Measurements from ENCODE around the gene GGT5.
"Not testable (repeated sequence)": the region's sequence is repeated elsewhere in the genome, so short reads cannot be mapped to it uniquely, and the experiment has no call there.

Gene GGT5

GRCh38 chr22:24205438-24206195 is 39.3 kb downstream of the GGT5 start:
- Histone ChIP-seq H3K79me2 (ENCODE audit: control insufficient read depth, insufficient read depth, low read length, unreplicated experiment) (no peaks in the 10 kb centered on the region), H3K27me3 (ENCODE audit: insufficient read depth, low read length) (no peaks in the 10 kb centered on the region), H3K36me3 (ENCODE audit: insufficient read depth, low read length) (no peaks in the 10 kb centered on the region), H2AFZ (ENCODE audit: low read length, unreplicated experiment) (no peak overlapping the region), H3K27ac (ENCODE audit: low read depth, low read length) (peak overlapping the region; percentile 100), H3K4me3 (ENCODE audit: low read depth, low read length) (no peak overlapping the region), H3K4me1 (ENCODE audit: control insufficient read depth, insufficient read depth, low read length, unreplicated experiment) (peaks cover 45% of the 10 kb centered on the region)

GRCh38 chr22:24203856-24204255 is 41.0 kb downstream of the GGT5 start:
- not testable (repeated sequence) for H2AFZ ChIP-seq (ENCODE audit: low read length, unreplicated experiment); H3K79me2 ChIP-seq (ENCODE audit: control insufficient read depth, insufficient read depth, low read length, unreplicated experiment); H3K36me3 ChIP-seq (ENCODE audit: insufficient read depth, low read length); H3K27ac ChIP-seq (ENCODE audit: low read depth, low read length); H3K4me3 ChIP-seq (ENCODE audit: low read depth, low read length); H3K27me3 ChIP-seq (ENCODE audit: insufficient read depth, low read length)
- peaks cover 40% of the 10 kb centered on the region for H3K4me1 ChIP-seq (ENCODE audit: control insufficient read depth, insufficient read depth, low read length, unreplicated experiment)

- Histone ChIP-seq H3K4me1 (ENCODE audit: control insufficient read depth, insufficient read depth, low read length, unreplicated experiment) (peaks cover 33% of the 10 kb centered on the region), H2AFZ (ENCODE audit: low read length, unreplicated experiment) (no peak overlapping the region)
These were observed 42.9 kb downstream of the GGT5 start for GRCh38 chr22:24201681-24202614.

GRCh38 chr22:24200619-24201212 is 44.2 kb downstream of the GGT5 start:
- H3K27ac ChIP-seq (ENCODE audit: low read depth, low read length), result peak overlapping the region; percentile 60
- no peaks in the 10 kb centered on the region for H3K79me2 ChIP-seq (ENCODE audit: control insufficient read depth, insufficient read depth, low read length, unreplicated experiment)
- no peak overlapping the region for H2AFZ ChIP-seq (ENCODE audit: low read length, unreplicated experiment)
- no peak overlapping the region for H3K4me3 ChIP-seq (ENCODE audit: low read depth, low read length)
- H3K36me3 ChIP-seq (ENCODE audit: insufficient read depth, low read length), result no peaks in the 10 kb centered on the region
- no peaks in the 10 kb centered on the region for H3K27me3 ChIP-seq (ENCODE audit: insufficient read depth, low read length)
- peaks cover 24% of the 10 kb centered on the region for H3K4me1 ChIP-seq (ENCODE audit: control insufficient read depth, insufficient read depth, low read length, unreplicated experiment)

More at GRCh38 chr22:24201681-24202614, 42.9 kb downstream of the GGT5 start:
- H3K36me3 ChIP-seq (ENCODE audit: insufficient read depth, low read length), result no peaks in the 10 kb centered on the region
- H3K27ac ChIP-seq (ENCODE audit: low read depth, low read length), result no peak overlapping the region
- H3K79me2 ChIP-seq (ENCODE audit: control insufficient read depth, insufficient read depth, low read length, unreplicated experiment), result no peaks in the 10 kb centered on the region
- no peak overlapping the region for H3K4me3 ChIP-seq (ENCODE audit: low read depth, low read length)
- no peaks in the 10 kb centered on the region for H3K27me3 ChIP-seq (ENCODE audit: insufficient read depth, low read length)

GRCh38 chr22:24198682-24199052 is 46.2 kb downstream of the GGT5 start:
- H3K4me3 ChIP-seq (ENCODE audit: low read depth, low read length), result no peak overlapping the region
- no peaks in the 10 kb centered on the region for H3K27me3 ChIP-seq (ENCODE audit: insufficient read depth, low read length)
- H3K79me2 ChIP-seq (ENCODE audit: control insufficient read depth, insufficient read depth, low read length, unreplicated experiment), result no peaks in the 10 kb centered on the region
- no peak overlapping the region for H2AFZ ChIP-seq (ENCODE audit: low read length, unreplicated experiment)
- H3K36me3 ChIP-seq (ENCODE audit: insufficient read depth, low read length), result no peaks in the 10 kb centered on the region
- H3K27ac ChIP-seq (ENCODE audit: low read depth, low read length), result no peak overlapping the region
- H3K4me1 ChIP-seq (ENCODE audit: control insufficient read depth, insufficient read depth, low read length, unreplicated experiment), result peaks cover 19% of the 10 kb centered on the region

- H3K4me1 ChIP-seq (ENCODE audit: control insufficient read depth, insufficient read depth, low read length, unreplicated experiment), result peaks cover 11% of the 10 kb centered on the region
- no peak overlapping the region for H2AFZ ChIP-seq (ENCODE audit: low read length, unreplicated experiment)
- no peak overlapping the region for H3K4me3 ChIP-seq (ENCODE audit: low read depth, low read length)
- no peaks in the 10 kb centered on the region for H3K27me3 ChIP-seq (ENCODE audit: insufficient read depth, low read length)
- no peaks in the 10 kb centered on the region for H3K36me3 ChIP-seq (ENCODE audit: insufficient read depth, low read length)
- no peak overlapping the region for H3K27ac ChIP-seq (ENCODE audit: low read depth, low read length)
- H3K79me2 ChIP-seq (ENCODE audit: control insufficient read depth, insufficient read depth, low read length, unreplicated experiment), result no peaks in the 10 kb centered on the region
These were observed 53.0 kb downstream of the GGT5 start for GRCh38 chr22:24191893-24192292.

GRCh38 chr22:24191381-24191841 is 53.5 kb downstream of the GGT5 start:
- Histone ChIP-seq H3K36me3 (ENCODE audit: insufficient read depth, low read length) (no peaks in the 10 kb centered on the region), H3K79me2 (ENCODE audit: control insufficient read depth, insufficient read depth, low read length, unreplicated experiment) (no peaks in the 10 kb centered on the region), H3K27me3 (ENCODE audit: insufficient read depth, low read length) (no peaks in the 10 kb centered on the region), H3K4me1 (ENCODE audit: control insufficient read depth, insufficient read depth, low read length, unreplicated experiment) (peaks cover 11% of the 10 kb centered on the region), H3K4me3 (ENCODE audit: low read depth, low read length) (no peak overlapping the region), H2AFZ (ENCODE audit: low read length, unreplicated experiment) (no peak overlapping the region), H3K27ac (ENCODE audit: low read depth, low read length) (no peak overlapping the region)

GRCh38 chr22:24190596-24191208 is 54.2 kb downstream of the GGT5 start:
- Histone ChIP-seq H3K27me3 (ENCODE audit: insufficient read depth, low read length) (no peaks in the 10 kb centered on the region), H3K4me1 (ENCODE audit: control insufficient read depth, insufficient read depth, low read length, unreplicated experiment) (peaks cover 11% of the 10 kb centered on the region), H3K36me3 (ENCODE audit: insufficient read depth, low read length) (no peaks in the 10 kb centered on the region), H3K79me2 (ENCODE audit: control insufficient read depth, insufficient read depth, low read length, unreplicated experiment) (no peaks in the 10 kb centered on the region), H3K4me3 (ENCODE audit: low read depth, low read length) (no peak overlapping the region), H2AFZ (ENCODE audit: low read length, unreplicated experiment) (no peak overlapping the region), H3K27ac (ENCODE audit: low read depth, low read length) (no peak overlapping the region)

GRCh38 chr22:24190159-24190540 is 54.7 kb downstream of the GGT5 start:
- Histone ChIP-seq H2AFZ (ENCODE audit: low read length, unreplicated experiment) (no peak overlapping the region), H3K4me3 (ENCODE audit: low read depth, low read length) (no peak overlapping the region), H3K27me3 (ENCODE audit: insufficient read depth, low read length) (no peaks in the 10 kb centered on the region), H3K79me2 (ENCODE audit: control insufficient read depth, insufficient read depth, low read length, unreplicated experiment) (no peaks in the 10 kb centered on the region), H3K4me1 (ENCODE audit: control insufficient read depth, insufficient read depth, low read length, unreplicated experiment) (peaks cover 11% of the 10 kb centered on the region), H3K27ac (ENCODE audit: low read depth, low read length) (no peak overlapping the region), H3K36me3 (ENCODE audit: insufficient read depth, low read length) (no peaks in the 10 kb centered on the region)

Measured in ACC112 (cell line).